ENCODE measurements around the gene ACACA.

DNA sequence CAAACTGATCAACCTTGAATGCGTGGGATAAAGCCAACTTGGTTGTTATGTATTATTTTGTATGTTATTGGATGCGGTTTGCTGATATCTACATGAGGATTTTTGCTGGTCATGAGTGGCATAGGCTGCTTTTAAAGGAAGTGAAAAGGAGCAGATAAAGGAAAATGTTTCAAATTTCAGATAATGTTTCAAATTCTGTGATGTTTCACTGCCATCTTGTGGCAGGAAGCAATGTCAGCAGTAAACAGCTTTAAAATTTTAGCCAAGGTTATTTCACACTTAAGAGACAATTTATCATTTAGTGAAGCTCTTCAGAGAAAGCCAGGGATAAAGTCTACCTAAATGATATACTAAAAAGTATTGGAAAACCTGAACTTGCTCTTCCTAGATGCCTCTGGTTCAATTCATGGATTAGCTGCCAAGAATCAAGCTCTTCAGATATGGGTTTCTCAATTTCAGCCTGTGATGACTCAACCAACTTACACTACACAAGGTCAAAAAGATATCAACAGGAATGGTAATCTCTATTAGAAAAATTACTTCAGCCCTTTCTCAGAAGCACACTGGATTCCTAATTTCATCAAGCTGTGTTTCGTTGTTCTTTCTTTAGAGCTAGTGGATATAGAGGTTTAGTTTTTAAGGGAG, 166.8 kb downstream of the ACACA start:
- TF ChIP-seq, protein P1, sequence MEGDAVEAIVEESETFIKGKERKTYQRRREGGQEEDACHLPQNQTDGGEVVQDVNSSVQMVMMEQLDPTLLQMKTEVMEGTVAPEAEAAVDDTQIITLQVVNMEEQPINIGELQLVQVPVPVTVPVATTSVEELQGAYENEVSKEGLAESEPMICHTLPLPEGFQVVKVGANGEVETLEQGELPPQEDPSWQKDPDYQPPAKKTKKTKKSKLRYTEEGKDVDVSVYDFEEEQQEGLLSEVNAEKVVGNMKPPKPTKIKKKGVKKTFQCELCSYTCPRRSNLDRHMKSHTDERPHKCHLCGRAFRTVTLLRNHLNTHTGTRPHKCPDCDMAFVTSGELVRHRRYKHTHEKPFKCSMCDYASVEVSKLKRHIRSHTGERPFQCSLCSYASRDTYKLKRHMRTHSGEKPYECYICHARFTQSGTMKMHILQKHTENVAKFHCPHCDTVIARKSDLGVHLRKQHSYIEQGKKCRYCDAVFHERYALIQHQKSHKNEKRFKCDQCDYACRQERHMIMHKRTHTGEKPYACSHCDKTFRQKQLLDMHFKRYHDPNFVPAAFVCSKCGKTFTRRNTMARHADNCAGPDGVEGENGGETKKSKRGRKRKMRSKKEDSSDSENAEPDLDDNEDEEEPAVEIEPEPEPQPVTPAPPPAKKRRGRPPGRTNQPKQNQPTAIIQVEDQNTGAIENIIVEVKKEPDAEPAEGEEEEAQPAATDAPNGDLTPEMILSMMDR (IDR thresholded peaks at IDR 0.05; ENCODE audit: low read depth, low read length, poor library complexity, severe bottlenecking), result peak; percentile 71
- TF ChIP-seq EZH2phosphoT487 (IDR thresholded peaks at IDR 0.05; ENCODE audit: borderline replicate concordance, low read length), result no peak

Measured in DOHH2 (cell line).